K562 (cell line): ENCODE measurements around the gene TMEM92. TPM values are rescaled to one million over a fixed set of nuclear protein-coding genes. Genes with fewer than 3 reads are reported as not detected.

ENCODE experiments used
- ATAC-seq: fragments of 200-7000 bp; cut with Tn5 transposase; 3 replicates; pipeline ENCODE4 v1.9.1; 2020; ENCODE audit warnings: moderate library complexity
- BruUV-seq: library from RNA; stranded (reverse); fragments of 400-500 nt; replicated peaks from 2 replicates; lab custom pipeline; 2021; lab: Mats Ljungman, UMichigan
- CTCF ChIA-PET: fragments of 300-600 bp; formaldehyde crosslinking; extraction: SDS; loops from one replicate; lab custom pipeline; 2021; ENCODE audit warnings: low intra/inter-chr PET ratio; lab: Yijun Ruan, JAX
- POLR2A ChIA-PET: fragments of 300-600, 350-650 bp; sonication (Branson Sonifier 250); formaldehyde crosslinking; extraction: SDS; loops from one replicate; lab custom pipeline; 2021; ENCODE audit warnings: antibody characterized with exemption, inconsistent platforms; lab: Yijun Ruan, JAX
- DNase-seq, 4 experiments: peaks; one replicate each; pipeline versions ENCODE4 v3.0.0 to v3.0.0-alpha.2; 2011 to 2018; ENCODE audit warnings: low spot score in 3 of 4, mixed read lengths in 3 of 4; ENCODE audit errors: extremely low read depth in 1 of 4
- FAIRE-seq: peaks from 2 replicates; lab custom pipeline; 2011; peaks lifted over from hg19 to GRCh38; lab: Jason Lieb, UNC
- H2AFZ ChIP-seq: 2 replicates; pipeline ENCODE4 v1.6.0; 2011; ENCODE audit warnings: low read depth, low read length, control low read depth, inconsistent platforms
- H3K27ac ChIP-seq: fragments of 200-600 bp; 3 replicates; pipeline ENCODE4 v1.8.0; 2011; ENCODE audit warnings: low read depth, mild to moderate bottlenecking, control low read depth, inconsistent platforms, low read length, moderate library complexity, mixed read lengths; ENCODE audit errors: extremely low read depth
- H3K27me3 ChIP-seq, 2 experiments: fragments of 300-600 bp in 1 of 2; 2 replicates in 1 of 2; 3 replicates in 1 of 2; pipeline versions ENCODE4 v1.6.0 to v1.8.0; 2011; ENCODE audit warnings: inconsistent platforms in 2 of 2, low read length in 2 of 2, mild to moderate bottlenecking in 1 of 2, mixed read lengths in 1 of 2, moderate library complexity in 1 of 2; ENCODE audit not compliant: control insufficient read depth in 2 of 2, insufficient read depth in 2 of 2
- H3K36me3 ChIP-seq: fragments of 300-600 bp; 3 replicates; pipeline ENCODE4 v1.8.0; 2011; ENCODE audit warnings: mild to moderate bottlenecking, low read length, inconsistent platforms; ENCODE audit not compliant: control insufficient read depth, insufficient read depth
- H3K4me1 ChIP-seq, 2 experiments: fragments of 200-600 bp in 1 of 2; replicated peaks in 1 of 2; 2 replicates in 1 of 2; 3 replicates in 1 of 2; pipeline versions ENCODE4 v1.5.1 to v1.8.0; 2011; ENCODE audit warnings: inconsistent platforms in 2 of 2, low read length in 2 of 2, mild to moderate bottlenecking in 1 of 2, mixed read lengths in 1 of 2, moderate library complexity in 1 of 2; ENCODE audit not compliant: control insufficient read depth in 2 of 2, insufficient read depth in 2 of 2
- H3K4me2 ChIP-seq: 2 replicates; pipeline ENCODE4 v1.6.1; 2011; ENCODE audit warnings: low read length, control low read depth, inconsistent platforms, mixed read lengths; ENCODE audit not compliant: insufficient read depth
- H3K4me3 ChIP-seq: fragments of 200-600 bp; sonication (generic), shearing (Covaris generic); 2 replicates; pipeline ENCODE4 v1.5.1; 2016; ENCODE audit warnings: control low read depth, inconsistent platforms
- H3K79me2 ChIP-seq: fragments of 200-600 bp; 3 replicates; pipeline ENCODE4 v1.8.0; 2011; ENCODE audit warnings: low read length, inconsistent platforms; ENCODE audit not compliant: control insufficient read depth, insufficient read depth
- H3K9ac ChIP-seq, 2 experiments: 2 replicates each; pipeline versions ENCODE4 v1.6.0 to v1.6.1; 2011; ENCODE audit warnings: low read depth in 2 of 2, low read length in 2 of 2, control low read depth in 1 of 2, inconsistent platforms in 1 of 2, mild to moderate bottlenecking in 1 of 2, mixed read lengths in 1 of 2; ENCODE audit not compliant: insufficient read depth in 1 of 2
- H3K9me1 ChIP-seq: one replicate; pipeline ENCODE4 v1.6.0; 2011; ENCODE audit warnings: inconsistent platforms, mild to moderate bottlenecking, low read length, moderate library complexity; ENCODE audit not compliant: control insufficient read depth, insufficient read depth
- H3K9me3 ChIP-seq: replicated peaks from 2 replicates; pipeline ENCODE4 v1.5.1; 2011; ENCODE audit warnings: low read depth, low read length, inconsistent platforms; ENCODE audit not compliant: control insufficient read depth, insufficient read depth
- H4K20me1 ChIP-seq: replicated peaks from 2 replicates; pipeline ENCODE4 v1.6.1; 2011; ENCODE audit warnings: low read length, inconsistent platforms, mixed read lengths; ENCODE audit not compliant: control insufficient read depth, insufficient read depth
- CTBP1 ChIP-seq: fragments of 450-650 bp; IDR thresholded peaks from 2 replicates; pipeline ENCODE4 v1.6.1; 2016; ENCODE audit warnings: borderline replicate concordance
- PATZ1 ChIP-seq: fragments of 250-450 bp; sonication (Bioruptor Pico); IDR thresholded peaks from 2 replicates; pipeline ENCODE4 v1.5.0; 2020; ENCODE audit warnings: mild to moderate bottlenecking, borderline replicate concordance
- WGBS: fragments of 100-300 bp; shearing (Covaris generic); methylation state at CpG from one replicate; pipeline ENCODE4 v1.1.6; 2016; ENCODE audit warnings: low coverage, mixed read lengths; ENCODE audit not compliant: insufficient coverage; ENCODE audit errors: missing lambda C conversion rate; 5-methylcytosine and 5-hydroxymethylcytosine counted together
- in situ Hi-C: fragments of 300-500 bp; cut with MboI; formaldehyde crosslinking; loops from 4 replicates; pipeline ENCODE4 v1.15.0; 2018; ENCODE audit warnings: inconsistent platforms, mixed read lengths
- intact Hi-C: fragments of 100-400 bp; cut with micrococcal nuclease; formaldehyde crosslinking; loops from 2 replicates; pipeline ENCODE4 v1.14.2; 2022
- polyA plus RNA-seq, 8 experiments: library from polyadenylated mRNA; depleted of rRNA in 4 of 8; stranded (reverse) in 5 of 8; unstranded in 3 of 8; fragments of >200 nt; fragmentation: Nextera tagmentation in 2 of 8; fragmentation: Illumina TruSeq in 1 of 8; extraction: Ambion mirVana in 2 of 8; extraction: Trizol in 1 of 8; gene quantifications; 2 replicates each; pipeline versions ENCODE4 v1.2.1 to v1.2.3, GENCODE V29; 2011 to 2014; ENCODE audit warnings: inconsistent platforms in 1 of 8, missing spikeins in 1 of 8
- total RNA-seq, 7 experiments: library from RNA; depleted of rRNA in 6 of 7; stranded (reverse); fragments of >200 nt in 6 of 7; fragmentation: Illumina TruSeq in 2 of 7; extraction: Trizol in 2 of 7; gene quantifications; 2 replicates each; pipeline versions ENCODE4 v1.2.1 to v1.2.3, GENCODE V29; 2011 to 2021; ENCODE audit warnings: low replicate concordance in 1 of 7

Gene TMEM92
- total and polyA plus RNA-seq, 9 of the 15 experiments (the other 6 are each of a cell fraction or from before 2014, with no cell fraction given): 0.14 to 2.1 (median 0.40) TPM

- BruUV-seq: no TSS peak
Measured at GRCh38 chr17:50283714-50284113, 9.4 kb downstream of the TMEM92 start.

More at GRCh38 chr17:50283714-50284113, 9.4 kb downstream of the TMEM92 start:
- Histone ChIP-seq H3K9me1 (no peaks in the 10 kb centered on the region), H4K20me1 (no peaks in the 10 kb centered on the region), H3K4me2 (no peak overlapping the region), H3K9ac (no peak overlapping the region), H3K79me2 (no peaks in the 10 kb centered on the region), H3K27ac (no peak overlapping the region), H3K36me3 (no peaks in the 10 kb centered on the region), H3K27me3 (peaks cover 3 to 27% of the 10 kb centered on the region in 2 experiments; a peak in 3 of 5 replicates), H3K4me3 (no peak overlapping the region), H2AFZ (no peak overlapping the region), H3K9me3 (no peaks in the 10 kb centered on the region), H3K4me1 (peaks cover 0 to 4% of the 10 kb centered on the region in 2 experiments; a peak in 2 of 5 replicates)
- ChIA-PET POLR2A (interaction anchor here (0.8 kb wide), 1 partner anchor 10 kb away, joined by 3 read pairs; the partner anchor contains the start of gene TMEM92), CTCF (no interaction called here)
- 27% methylated on average over 7 of the region's 7 CpGs for WGBS
- TF ChIP-seq PATZ1 (CRISPR knock-in tag) (no peak), CTBP1 (no peak)
- in situ Hi-C loops (no loop called here), intact Hi-C loops (no loop called here)
- no peak for DNase-seq
- no peak for FAIRE-seq
- no peak for ATAC-seq
